K562 (cell line): Measurements from ENCODE around the gene IPO11. TPM values are rescaled to one million over a fixed set of nuclear protein-coding genes. Genes with fewer than 3 reads are reported as not detected.

ENCODE experiments used
- ATAC-seq: fragments of 200-7000 bp; cut with Tn5 transposase; 3 replicates; pipeline ENCODE4 v1.9.1; 2020; ENCODE audit warnings: moderate library complexity
- BruUV-seq: library from RNA; stranded (reverse); fragments of 400-500 nt; replicated peaks from 2 replicates; lab custom pipeline; 2021; lab: Mats Ljungman, UMichigan
- CTCF ChIA-PET: fragments of 300-600 bp; formaldehyde crosslinking; extraction: SDS; loops from one replicate; lab custom pipeline; 2021; ENCODE audit warnings: low intra/inter-chr PET ratio; lab: Yijun Ruan, JAX
- POLR2A ChIA-PET: fragments of 300-600, 350-650 bp; sonication (Branson Sonifier 250); formaldehyde crosslinking; extraction: SDS; loops from one replicate; lab custom pipeline; 2021; ENCODE audit warnings: antibody characterized with exemption, inconsistent platforms; lab: Yijun Ruan, JAX
- DNase-seq, 4 experiments: peaks; one replicate each; pipeline versions ENCODE4 v3.0.0 to v3.0.0-alpha.2; 2011 to 2018; ENCODE audit warnings: low spot score in 3 of 4, mixed read lengths in 3 of 4; ENCODE audit errors: extremely low read depth in 1 of 4
- FAIRE-seq: peaks from 2 replicates; lab custom pipeline; 2011; peaks lifted over from hg19 to GRCh38; lab: Jason Lieb, UNC
- H2AFZ ChIP-seq: 2 replicates; pipeline ENCODE4 v1.6.0; 2011; ENCODE audit warnings: low read depth, low read length, control low read depth, inconsistent platforms
- H3K27ac ChIP-seq: fragments of 200-600 bp; 3 replicates; pipeline ENCODE4 v1.8.0; 2011; ENCODE audit warnings: low read depth, mild to moderate bottlenecking, control low read depth, inconsistent platforms, low read length, moderate library complexity, mixed read lengths; ENCODE audit errors: extremely low read depth
- H3K27me3 ChIP-seq, 2 experiments: fragments of 300-600 bp in 1 of 2; 2 replicates in 1 of 2; 3 replicates in 1 of 2; pipeline versions ENCODE4 v1.6.0 to v1.8.0; 2011; ENCODE audit warnings: inconsistent platforms in 2 of 2, low read length in 2 of 2, mild to moderate bottlenecking in 1 of 2, mixed read lengths in 1 of 2, moderate library complexity in 1 of 2; ENCODE audit not compliant: control insufficient read depth in 2 of 2, insufficient read depth in 2 of 2
- H3K36me3 ChIP-seq: fragments of 300-600 bp; 3 replicates; pipeline ENCODE4 v1.8.0; 2011; ENCODE audit warnings: mild to moderate bottlenecking, low read length, inconsistent platforms; ENCODE audit not compliant: control insufficient read depth, insufficient read depth
- H3K4me1 ChIP-seq, 2 experiments: fragments of 200-600 bp in 1 of 2; replicated peaks in 1 of 2; 2 replicates in 1 of 2; 3 replicates in 1 of 2; pipeline versions ENCODE4 v1.5.1 to v1.8.0; 2011; ENCODE audit warnings: inconsistent platforms in 2 of 2, low read length in 2 of 2, mild to moderate bottlenecking in 1 of 2, mixed read lengths in 1 of 2, moderate library complexity in 1 of 2; ENCODE audit not compliant: control insufficient read depth in 2 of 2, insufficient read depth in 2 of 2
- H3K4me2 ChIP-seq: 2 replicates; pipeline ENCODE4 v1.6.1; 2011; ENCODE audit warnings: low read length, control low read depth, inconsistent platforms, mixed read lengths; ENCODE audit not compliant: insufficient read depth
- H3K4me3 ChIP-seq: fragments of 200-600 bp; sonication (generic), shearing (Covaris generic); 2 replicates; pipeline ENCODE4 v1.5.1; 2016; ENCODE audit warnings: control low read depth, inconsistent platforms
- H3K79me2 ChIP-seq: fragments of 200-600 bp; 3 replicates; pipeline ENCODE4 v1.8.0; 2011; ENCODE audit warnings: low read length, inconsistent platforms; ENCODE audit not compliant: control insufficient read depth, insufficient read depth
- H3K9ac ChIP-seq, 2 experiments: 2 replicates each; pipeline versions ENCODE4 v1.6.0 to v1.6.1; 2011; ENCODE audit warnings: low read depth in 2 of 2, low read length in 2 of 2, control low read depth in 1 of 2, inconsistent platforms in 1 of 2, mild to moderate bottlenecking in 1 of 2, mixed read lengths in 1 of 2; ENCODE audit not compliant: insufficient read depth in 1 of 2
- H3K9me1 ChIP-seq: one replicate; pipeline ENCODE4 v1.6.0; 2011; ENCODE audit warnings: inconsistent platforms, mild to moderate bottlenecking, low read length, moderate library complexity; ENCODE audit not compliant: control insufficient read depth, insufficient read depth
- H3K9me3 ChIP-seq: replicated peaks from 2 replicates; pipeline ENCODE4 v1.5.1; 2011; ENCODE audit warnings: low read depth, low read length, inconsistent platforms; ENCODE audit not compliant: control insufficient read depth, insufficient read depth
- H4K20me1 ChIP-seq: replicated peaks from 2 replicates; pipeline ENCODE4 v1.6.1; 2011; ENCODE audit warnings: low read length, inconsistent platforms, mixed read lengths; ENCODE audit not compliant: control insufficient read depth, insufficient read depth
- ARHGAP35 ChIP-seq: fragments of 450-650 bp; IDR thresholded peaks from 2 replicates; pipeline ENCODE4 v1.6.1; 2018; ENCODE audit not compliant: partially characterized antibody
- HMGN3 ChIP-seq: IDR thresholded peaks from 2 replicates; pipeline ENCODE4 v1.6.1; 2011; ENCODE audit warnings: borderline replicate concordance, low read depth, mild to moderate bottlenecking, mixed read lengths, low read length; ENCODE audit not compliant: insufficient read length; ENCODE audit errors: extremely low read depth
- SMARCE1 ChIP-seq: fragments of 450-650 bp; IDR thresholded peaks from 2 replicates; pipeline ENCODE4 v1.7.1; 2016; ENCODE audit warnings: mild to moderate bottlenecking
- ZNF121 ChIP-seq: sonication (generic); formaldehyde crosslinking; conservative IDR thresholded peaks from 2 replicates; pipeline ENCODE4 v1.8.0; 2022; ENCODE audit warnings: missing genetic modification reagents
- WGBS: fragments of 100-300 bp; shearing (Covaris generic); methylation state at CpG from one replicate; pipeline ENCODE4 v1.1.6; 2016; ENCODE audit warnings: low coverage, mixed read lengths; ENCODE audit not compliant: insufficient coverage; ENCODE audit errors: missing lambda C conversion rate; 5-methylcytosine and 5-hydroxymethylcytosine counted together
- in situ Hi-C: fragments of 300-500 bp; cut with MboI; formaldehyde crosslinking; loops from 4 replicates; pipeline ENCODE4 v1.15.0; 2018; ENCODE audit warnings: inconsistent platforms, mixed read lengths
- intact Hi-C: fragments of 100-400 bp; cut with micrococcal nuclease; formaldehyde crosslinking; loops from 2 replicates; pipeline ENCODE4 v1.14.2; 2022
- polyA plus RNA-seq, 8 experiments: library from polyadenylated mRNA; depleted of rRNA in 4 of 8; stranded (reverse) in 5 of 8; unstranded in 3 of 8; fragments of >200 nt; fragmentation: Nextera tagmentation in 2 of 8; fragmentation: Illumina TruSeq in 1 of 8; extraction: Ambion mirVana in 2 of 8; extraction: Trizol in 1 of 8; gene quantifications; 2 replicates each; pipeline versions ENCODE4 v1.2.1 to v1.2.3, GENCODE V29; 2011 to 2014; ENCODE audit warnings: inconsistent platforms in 1 of 8, missing spikeins in 1 of 8
- total RNA-seq, 7 experiments: library from RNA; depleted of rRNA in 6 of 7; stranded (reverse); fragments of >200 nt in 6 of 7; fragmentation: Illumina TruSeq in 2 of 7; extraction: Trizol in 2 of 7; gene quantifications; 2 replicates each; pipeline versions ENCODE4 v1.2.1 to v1.2.3, GENCODE V29; 2011 to 2021; ENCODE audit warnings: low replicate concordance in 1 of 7
- TF ChIP-seq, protein P1 (sequence below), 2 experiments: fragments of 450-650 bp; formaldehyde crosslinking in 1 of 2; IDR thresholded peaks; 2 replicates each; pipeline versions ENCODE4 v1.4.0 to v1.6.1; 2014 to 2020; ENCODE audit warnings: mild to moderate bottlenecking in 2 of 2, borderline replicate concordance in 1 of 2, low read depth in 1 of 2

Gene IPO11
- total and polyA plus RNA-seq, 9 of the 15 experiments (the other 6 are each of a cell fraction or from before 2014, with no cell fraction given): 38.7 to 96.0 (median 70.9) TPM

DNA sequence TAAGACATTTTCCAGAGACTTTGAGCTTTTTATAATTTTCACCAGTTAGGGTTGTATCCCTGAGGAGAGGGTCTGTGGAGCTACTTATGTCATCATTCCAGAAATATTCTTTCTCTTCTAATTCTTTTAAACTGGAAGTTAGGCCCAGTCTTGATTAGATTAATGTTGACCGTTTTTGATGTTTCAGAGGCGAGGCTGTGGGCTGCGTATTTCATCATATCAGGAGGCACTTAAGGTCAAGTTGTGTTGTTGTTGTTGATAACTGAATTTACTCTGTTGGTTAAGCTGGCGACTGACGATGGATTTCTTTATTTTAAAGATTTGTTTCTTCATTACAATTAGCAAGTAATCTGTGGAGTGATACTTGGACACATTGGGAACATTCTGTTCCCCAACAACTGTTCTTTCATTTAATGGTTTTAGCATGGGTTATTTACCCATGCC lies 20.1 kb downstream of the IPO11 start (continued):
- TF ChIP-seq, protein P1, sequence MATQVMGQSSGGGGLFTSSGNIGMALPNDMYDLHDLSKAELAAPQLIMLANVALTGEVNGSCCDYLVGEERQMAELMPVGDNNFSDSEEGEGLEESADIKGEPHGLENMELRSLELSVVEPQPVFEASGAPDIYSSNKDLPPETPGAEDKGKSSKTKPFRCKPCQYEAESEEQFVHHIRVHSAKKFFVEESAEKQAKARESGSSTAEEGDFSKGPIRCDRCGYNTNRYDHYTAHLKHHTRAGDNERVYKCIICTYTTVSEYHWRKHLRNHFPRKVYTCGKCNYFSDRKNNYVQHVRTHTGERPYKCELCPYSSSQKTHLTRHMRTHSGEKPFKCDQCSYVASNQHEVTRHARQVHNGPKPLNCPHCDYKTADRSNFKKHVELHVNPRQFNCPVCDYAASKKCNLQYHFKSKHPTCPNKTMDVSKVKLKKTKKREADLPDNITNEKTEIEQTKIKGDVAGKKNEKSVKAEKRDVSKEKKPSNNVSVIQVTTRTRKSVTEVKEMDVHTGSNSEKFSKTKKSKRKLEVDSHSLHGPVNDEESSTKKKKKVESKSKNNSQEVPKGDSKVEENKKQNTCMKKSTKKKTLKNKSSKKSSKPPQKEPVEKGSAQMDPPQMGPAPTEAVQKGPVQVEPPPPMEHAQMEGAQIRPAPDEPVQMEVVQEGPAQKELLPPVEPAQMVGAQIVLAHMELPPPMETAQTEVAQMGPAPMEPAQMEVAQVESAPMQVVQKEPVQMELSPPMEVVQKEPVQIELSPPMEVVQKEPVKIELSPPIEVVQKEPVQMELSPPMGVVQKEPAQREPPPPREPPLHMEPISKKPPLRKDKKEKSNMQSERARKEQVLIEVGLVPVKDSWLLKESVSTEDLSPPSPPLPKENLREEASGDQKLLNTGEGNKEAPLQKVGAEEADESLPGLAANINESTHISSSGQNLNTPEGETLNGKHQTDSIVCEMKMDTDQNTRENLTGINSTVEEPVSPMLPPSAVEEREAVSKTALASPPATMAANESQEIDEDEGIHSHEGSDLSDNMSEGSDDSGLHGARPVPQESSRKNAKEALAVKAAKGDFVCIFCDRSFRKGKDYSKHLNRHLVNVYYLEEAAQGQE (IDR thresholded peaks at IDR 0.05; ENCODE audit: borderline replicate concordance): no peak
- TF ChIP-seq, protein P1 (CRISPR knock-in tag; IDR thresholded peaks at IDR 0.05; ENCODE audit: low read depth): no peak

DNA sequence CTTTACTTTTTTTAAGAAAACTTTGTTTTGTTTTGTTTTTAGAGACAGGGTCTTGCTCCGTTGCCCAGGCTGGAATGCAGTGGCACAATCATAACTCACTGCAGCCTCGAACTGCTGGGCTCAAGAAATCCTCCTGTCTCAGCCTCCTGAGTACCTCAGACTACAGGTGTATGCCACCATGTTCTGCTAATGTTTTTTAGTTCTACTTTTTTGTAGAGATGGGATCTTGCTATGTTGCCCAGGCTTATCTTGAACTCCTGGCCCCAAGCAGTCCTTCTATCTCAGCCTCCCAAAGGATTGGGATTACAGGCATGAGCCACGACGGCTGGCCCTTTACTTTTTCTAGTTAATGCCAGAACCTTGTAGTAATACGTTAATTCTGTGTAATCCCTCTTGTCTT lies 36.0 kb downstream of the IPO11 start:
- Histone ChIP-seq H3K9ac (no peak overlapping the region), H3K4me2 (no peak overlapping the region), H3K4me3 (no peak overlapping the region), H3K79me2 (peaks cover 55% of the 10 kb centered on the region), H4K20me1 (no peaks in the 10 kb centered on the region), H3K27ac (no peak overlapping the region), H3K36me3 (peaks cover 87% of the 10 kb centered on the region), H3K27me3 (no peaks in the 10 kb centered on the region), H3K9me1 (no peaks in the 10 kb centered on the region), H3K4me1 (peaks cover 2 to 3% of the 10 kb centered on the region in 2 experiments; a peak in 1 of 5 replicates), H2AFZ (no peak overlapping the region), H3K9me3 (no peaks in the 10 kb centered on the region)
- POLR2A ChIA-PET: no interaction called here
- BruUV-seq: no TSS peak
- DNase-seq (no peak), ATAC-seq (no peak), FAIRE-seq (no peak)
- intact Hi-C loops: no loop called here
- CTCF ChIA-PET: no interaction called here
- TF ChIP-seq SMARCE1: no peak
- TF ChIP-seq ARHGAP35: no peak
- TF ChIP-seq ZNF121 (CRISPR knock-in tag): peak; percentile 89
- no peak for TF ChIP-seq HMGN3
- WGBS: 89% methylated on average over 5 of the region's 5 CpGs
- in situ Hi-C loops: no loop called here
